HepG2 (cell line): ENCODE results near the gene ARL16. TPM values are rescaled to one million over a fixed set of nuclear protein-coding genes. Genes with fewer than 3 reads are reported as not detected.

ENCODE experiments used
- ATAC-seq: fragments of 200-7000 bp; cut with Tn5 transposase; 3 replicates; pipeline ENCODE4 v1.9.1; 2020; ENCODE audit warnings: mild to moderate bottlenecking, moderate library complexity
- BruUV-seq: library from RNA; stranded (reverse); fragments of 400-500 nt; replicated peaks from 2 replicates; lab custom pipeline; 2021; lab: Mats Ljungman, UMichigan
- CTCF ChIA-PET: fragments of 300-600 bp; formaldehyde crosslinking; extraction: SDS; loops from one replicate; lab custom pipeline; 2021; ENCODE audit warnings: low total read pairs, inconsistent platforms, low intra/inter-chr PET ratio; lab: Yijun Ruan, JAX
- POLR2A ChIA-PET: fragments of 350-600 bp; sonication (Branson Sonifier 250); formaldehyde crosslinking; loops from one replicate; lab custom pipeline; 2020; ENCODE audit warnings: antibody characterized with exemption, inconsistent platforms; lab: Yijun Ruan, JAX
- DNase-seq: peaks from one replicate; pipeline ENCODE4 v3.0.0-alpha.2; 2015; ENCODE audit warnings: low spot score
- FAIRE-seq: peaks from 3 replicates; lab custom pipeline; 2011; peaks lifted over from hg19 to GRCh38; lab: Jason Lieb, UNC
- H2AFZ ChIP-seq: one replicate; pipeline ENCODE4 v1.6.1; 2011; ENCODE audit warnings: low read length, inconsistent platforms
- H3K27ac ChIP-seq: fragments of 300-600 bp; 3 replicates; pipeline ENCODE4 v1.8.0; 2011; ENCODE audit warnings: mixed run types, mild to moderate bottlenecking, mixed read lengths, low read length, inconsistent platforms; ENCODE audit not compliant: insufficient read depth; ENCODE audit errors: extremely low read length
- H3K27me3 ChIP-seq, 2 experiments: fragments of 200-600 bp in 1 of 2; 2 replicates in 1 of 2; 3 replicates in 1 of 2; pipeline versions ENCODE4 v1.6.0 to v1.8.0; 2011; ENCODE audit warnings: low read length in 2 of 2, mild to moderate bottlenecking in 2 of 2, moderate library complexity in 2 of 2, inconsistent platforms in 1 of 2; ENCODE audit not compliant: insufficient read depth in 2 of 2, control insufficient read depth in 1 of 2
- H3K36me3 ChIP-seq, 2 experiments: fragments of 200-600 bp in 1 of 2; replicated peaks in 1 of 2; 2 replicates in 1 of 2; 3 replicates in 1 of 2; pipeline versions ENCODE4 v1.5.1 to v1.8.0; 2011; ENCODE audit warnings: low read length in 2 of 2, inconsistent platforms in 1 of 2; ENCODE audit not compliant: insufficient read depth in 2 of 2, control insufficient read depth in 1 of 2
- H3K4me1 ChIP-seq: 2 replicates; pipeline ENCODE4 v1.5.1; 2012; ENCODE audit warnings: low read length, inconsistent platforms; ENCODE audit not compliant: insufficient read depth
- H3K4me2 ChIP-seq: 2 replicates; pipeline ENCODE4 v1.6.0; 2011; ENCODE audit warnings: low read depth, low read length, inconsistent platforms
- H3K4me3 ChIP-seq, 3 experiments: fragments of 200-600 bp in 1 of 3; sonication (generic), shearing (Covaris generic) in 1 of 3; replicated peaks in 1 of 3; 2 replicates each; pipeline ENCODE4 v1.5.1; 2011 to 2016; ENCODE audit warnings: low read length in 3 of 3, inconsistent platforms in 2 of 3, low read depth in 2 of 3, mild to moderate bottlenecking in 2 of 3, control low read depth in 1 of 3, mixed read lengths in 1 of 3; ENCODE audit not compliant: insufficient read depth in 1 of 3
- H3K79me2 ChIP-seq: one replicate; pipeline ENCODE4 v1.6.1; 2011; ENCODE audit warnings: low read length, inconsistent platforms; ENCODE audit not compliant: insufficient read depth
- H3K9ac ChIP-seq: 2 replicates; pipeline ENCODE4 v1.6.0; 2011; ENCODE audit warnings: mild to moderate bottlenecking, low read depth, low read length, inconsistent platforms; ENCODE audit not compliant: insufficient read depth
- H3K9me3 ChIP-seq: 2 replicates; pipeline ENCODE4 v1.5.1; 2012; ENCODE audit warnings: mild to moderate bottlenecking, low read length
- H4K20me1 ChIP-seq: 2 replicates; pipeline ENCODE4 v1.6.0; 2011; ENCODE audit warnings: inconsistent platforms, mild to moderate bottlenecking, low read length, moderate library complexity; ENCODE audit not compliant: insufficient read depth
- CBX1 ChIP-seq: IDR thresholded peaks from one replicate; pipeline ENCODE4 v1.6.1; 2016; ENCODE audit warnings: antibody characterized with exemption, low read depth
- CSRNP2 ChIP-seq: sonication (generic); formaldehyde crosslinking; conservative IDR thresholded peaks from 2 replicates; pipeline ENCODE4 v1.8.0; 2022; ENCODE audit warnings: low read depth, missing genetic modification reagents
- FOSL2 ChIP-seq: sonication (generic); formaldehyde crosslinking; IDR thresholded peaks from 2 replicates; pipeline ENCODE4 v1.4.0; 2020; ENCODE audit warnings: missing genetic modification reagents
- FOXO1 ChIP-seq: sonication (generic); formaldehyde crosslinking; IDR thresholded peaks from 2 replicates; pipeline ENCODE4 v1.4.0; 2020; ENCODE audit warnings: missing genetic modification reagents
- KDM5B ChIP-seq: sonication (generic); formaldehyde crosslinking; IDR thresholded peaks from 2 replicates; pipeline ENCODE4 v1.4.0; 2020; ENCODE audit warnings: missing genetic modification reagents, mild to moderate bottlenecking, borderline replicate concordance
- MNT ChIP-seq: fragments of 450-650 bp; IDR thresholded peaks from 2 replicates; pipeline ENCODE4 v1.6.1; 2016
- NR0B2 ChIP-seq: sonication (generic); formaldehyde crosslinking; IDR thresholded peaks from 2 replicates; pipeline ENCODE4 v1.4.0; 2020; ENCODE audit warnings: mild to moderate bottlenecking, missing genetic modification reagents
- PAX8 ChIP-seq: sonication (generic); formaldehyde crosslinking; IDR thresholded peaks from 2 replicates; pipeline ENCODE4 v1.8.0; 2022; ENCODE audit warnings: mild to moderate bottlenecking, missing genetic modification reagents, borderline replicate concordance
- POLR2A ChIP-seq, 2 experiments: IDR thresholded peaks; 2 replicates each; pipeline ENCODE4 v1.6.1; 2011; ENCODE audit warnings: low read depth in 2 of 2, low read length in 2 of 2, mild to moderate bottlenecking in 1 of 2, moderate library complexity in 1 of 2; ENCODE audit not compliant: insufficient read depth in 1 of 2
- RARA ChIP-seq: IDR thresholded peaks from 2 replicates; pipeline ENCODE4 v1.6.1; 2016; ENCODE audit warnings: missing genetic modification reagents, missing compliant biosample characterization
- RXRA ChIP-seq: sonication (generic); formaldehyde crosslinking; IDR thresholded peaks from 2 replicates; pipeline ENCODE4 v1.5.1; 2020; ENCODE audit warnings: missing genetic modification reagents
- ZNF121 ChIP-seq: sonication (generic); formaldehyde crosslinking; IDR thresholded peaks from 2 replicates; pipeline ENCODE4 v1.5.0; 2020; ENCODE audit warnings: mild to moderate bottlenecking, missing genetic modification reagents
- ZNF18 ChIP-seq: sonication (generic); formaldehyde crosslinking; IDR thresholded peaks from 2 replicates; pipeline ENCODE4 v1.8.0; 2022; ENCODE audit warnings: mild to moderate bottlenecking, missing genetic modification reagents; ENCODE audit not compliant: insufficient replicate concordance
- ZNF430 ChIP-seq: sonication (generic); formaldehyde crosslinking; IDR thresholded peaks from 2 replicates; pipeline ENCODE4 v1.9.0; 2021; ENCODE audit warnings: mild to moderate bottlenecking, missing genetic modification reagents
- ZNF460 ChIP-seq: sonication (generic); formaldehyde crosslinking; IDR thresholded peaks from 2 replicates; pipeline ENCODE4 v1.5.1; 2020; ENCODE audit warnings: missing genetic modification reagents, mild to moderate bottlenecking, borderline replicate concordance
- ZNF484 ChIP-seq: sonication (generic); formaldehyde crosslinking; IDR thresholded peaks from 2 replicates; pipeline ENCODE4 v1.5.1; 2020; ENCODE audit warnings: mild to moderate bottlenecking, low read depth, missing genetic modification reagents, borderline replicate concordance
- ZNF564 ChIP-seq: sonication (generic); formaldehyde crosslinking; IDR thresholded peaks from 2 replicates; pipeline ENCODE4 v1.8.1; 2023; ENCODE audit warnings: mild to moderate bottlenecking, missing genetic modification reagents
- ZNF619 ChIP-seq: sonication (generic); formaldehyde crosslinking; IDR thresholded peaks from 2 replicates; pipeline ENCODE4 v1.4.0; 2020; ENCODE audit warnings: mild to moderate bottlenecking, missing genetic modification reagents
- ZNF781 ChIP-seq: sonication (generic); formaldehyde crosslinking; IDR thresholded peaks from 2 replicates; pipeline ENCODE4 v1.5.1; 2020; ENCODE audit warnings: borderline replicate concordance, mild to moderate bottlenecking, missing genetic modification reagents; ENCODE audit errors: not compliant biosample characterization
- ZNF891 ChIP-seq: sonication (generic); formaldehyde crosslinking; IDR thresholded peaks from 2 replicates; pipeline ENCODE4 v1.5.0; 2020; ENCODE audit warnings: mild to moderate bottlenecking, missing genetic modification reagents
- WGBS: methylation state at CpG from one replicate; pipeline ENCODE4 v1.1.6; 2017; ENCODE audit warnings: low lambda C conversion rate; 5-methylcytosine and 5-hydroxymethylcytosine counted together
- in situ Hi-C: cut with HindIII; loops from 2 replicates; pipeline ENCODE4 v1.10.0; 2017; ENCODE audit warnings: low pct_unique_long_range_greater_than_20kb; ENCODE audit not compliant: extremely low pct_ligation_motif_present
- intact Hi-C: fragments of 100-400 bp; cut with micrococcal nuclease; formaldehyde crosslinking; loops from one replicate; pipeline ENCODE4 v1.10.0; 2022; ENCODE audit not compliant: unreplicated experiment
- polyA plus RNA-seq, 8 experiments: library from polyadenylated mRNA; depleted of rRNA in 3 of 8; stranded (reverse) in 7 of 8; unstranded in 1 of 8; fragments of >200 nt; fragmentation: Illumina TruSeq in 4 of 8; extraction: Trizol in 4 of 8; gene quantifications; 2 replicates each; pipeline versions ENCODE4 v1.2.1 to v1.2.3, GENCODE V29; 2011 to 2016; ENCODE audit warnings: low read depth in 4 of 8, missing spikeins in 1 of 8, mixed read lengths in 1 of 8; ENCODE audit not compliant: insufficient read depth in 1 of 8
- total RNA-seq, 5 experiments: library from RNA; depleted of rRNA; stranded (reverse); fragments of >200 nt; fragmentation: Illumina TruSeq; extraction: Trizol; gene quantifications; 2 replicates each; pipeline ENCODE4 v1.2.3, GENCODE V29; 2016; ENCODE audit warnings: low read depth in 1 of 5

ARL16 gene
- total and polyA plus RNA-seq, 2 of the 13 experiments (the other 11 are each of a cell fraction or from before 2014, with no cell fraction given), result 20.8 to 30.8 TPM

GRCh38 chr17:81635973-81636504 is 47.6 kb downstream of the ARL16 start (continued):
- TF ChIP-seq KDM5B (CRISPR knock-in tag), result no peak
- TF ChIP-seq FOXO1 (CRISPR knock-in tag), result no peak
- TF ChIP-seq CBX1, result no peak
- no peak for TF ChIP-seq ZNF564 (CRISPR knock-in tag)
- TF ChIP-seq PAX8 (CRISPR knock-in tag), result no peak
- TF ChIP-seq ZNF891 (CRISPR knock-in tag), result no peak; the same call in 1 of the 2 replicates
- no peak for TF ChIP-seq ZNF430
- no peak for TF ChIP-seq ZNF484 (CRISPR knock-in tag)
- TF ChIP-seq MNT, result no peak
- TF ChIP-seq NR0B2 (CRISPR knock-in tag), result no peak
- no peak for TF ChIP-seq ZNF460 (CRISPR knock-in tag)

- Histone ChIP-seq H3K27ac (peak overlapping the region; percentile 87), H3K9me3 (no peaks in the 10 kb centered on the region), H3K27me3 (no peaks in the 10 kb centered on the region; a peak in 1 of 5 replicates), H3K9ac (peak overlapping the region; percentile 92), H3K4me1 (peaks cover 36% of the 10 kb centered on the region), H2AFZ (no peak overlapping the region), H4K20me1 (peaks cover 19% of the 10 kb centered on the region), H3K79me2 (peaks cover 38% of the 10 kb centered on the region), H3K36me3 (peaks cover 3 to 6% of the 10 kb centered on the region in 2 experiments; a peak in 3 of 5 replicates), H3K4me3 (peak overlapping the region; percentile 73 to 89 (median 80)), H3K4me2 (peak overlapping the region; percentile 95)
- ChIA-PET CTCF (no interaction called here), POLR2A (interaction anchor here (1.0 to 2.3 kb wide), 5 partner anchors 10 to 31 kb away, joined by 4 to 15 read pairs (median 4); partner anchors contain the start of genes CCDC137 and OXLD1)
- no peak for ATAC-seq
- BruUV-seq, result TSS peak; percentile 76
- in situ Hi-C loops (no loop called here), intact Hi-C loops (no loop called here)
- no peak for DNase-seq
- FAIRE-seq, result no peak
- WGBS, result 73% methylated on average over 5 of the region's 5 CpGs
- peak; percentile 40; the same call in 1 of the 2 replicates for TF ChIP-seq FOSL2 (CRISPR knock-in tag)
- TF ChIP-seq ZNF619 (CRISPR knock-in tag), result no peak
- peak in 1 of 2 experiments; percentile 36; a peak in 1 of 4 replicates for TF ChIP-seq POLR2A (IDR thresholded peaks at IDR 0.05; ENCODE audit: insufficient read depth in 1 of 2, low read depth in 2 of 2, low read length in 2 of 2)
- TF ChIP-seq ZNF781 (CRISPR knock-in tag), result no peak
- peak; percentile 31; the same call in 1 of the 2 replicates for TF ChIP-seq ZNF121
- no peak for TF ChIP-seq CSRNP2 (CRISPR knock-in tag)
- TF ChIP-seq ZNF18 (CRISPR knock-in tag), result peak; percentile 6
- TF ChIP-seq RARA (CRISPR knock-in tag), result peak; percentile 43; the same call in 1 of the 2 replicates
- peak; percentile 23; the same call in 1 of the 2 replicates for TF ChIP-seq RXRA (CRISPR knock-in tag)
These were observed 48.2 kb downstream of the ARL16 start for GRCh38 chr17:81635431-81635830.
